Ramos (cell line): ENCODE data around the gene TGFBR1.

Experiments
- in situ Hi-C: fragments of 300-500 bp; cut with MboI; formaldehyde crosslinking; loops from one replicate; pipeline ENCODE4 v1.14.3; 2022; ENCODE audit warnings: low sequenced_read_pairs; ENCODE audit not compliant: unreplicated experiment

TGFBR1 gene

GRCh38 chr9:99105152-99106043, 485 bp downstream of the TGFBR1 start:
- in situ Hi-C loops, result no loop called here

- in situ Hi-C loops, result no loop called here
Measured at GRCh38 chr9:99106044-99106375, 1.1 kb downstream of the TGFBR1 start.

GRCh38 chr9:99107421-99107820, 2.5 kb downstream of the TGFBR1 start:
- in situ Hi-C loops, result no loop called here

GRCh38 chr9:99108131-99108530, 3.2 kb downstream of the TGFBR1 start:
- in situ Hi-C loops, result no loop called here

GRCh38 chr9:99109522-99109921, 4.6 kb downstream of the TGFBR1 start:
- in situ Hi-C loops, result no loop called here

- in situ Hi-C loops, result no loop called here
Measured at GRCh38 chr9:99112750-99113413, 8.0 kb downstream of the TGFBR1 start.

GRCh38 chr9:99113414-99114048, 8.6 kb downstream of the TGFBR1 start:
- in situ Hi-C loops, result no loop called here

- in situ Hi-C loops, result no loop called here
Measured at GRCh38 chr9:99114049-99114440, 9.1 kb downstream of the TGFBR1 start.

- in situ Hi-C loops, result no loop called here
Measured at GRCh38 chr9:99114846-99115500, 10.1 kb downstream of the TGFBR1 start.

- in situ Hi-C loops, result no loop called here
Measured at GRCh38 chr9:99116003-99116411, 11.1 kb downstream of the TGFBR1 start.

- in situ Hi-C loops, result no loop called here
Measured at GRCh38 chr9:99118782-99119466, 14.0 kb downstream of the TGFBR1 start.

GRCh38 chr9:99119976-99120655, 15.2 kb downstream of the TGFBR1 start:
- in situ Hi-C loops, result no loop called here

GRCh38 chr9:99121604-99122003, 16.7 kb downstream of the TGFBR1 start:
- in situ Hi-C loops, result no loop called here

GRCh38 chr9:99124534-99125255, 19.8 kb downstream of the TGFBR1 start:
- in situ Hi-C loops, result loop anchor here (25.0 kb wide), 1 partner anchor 137 kb away; no protein-coding TSS in a partner anchor

GRCh38 chr9:99125446-99125845, 20.5 kb downstream of the TGFBR1 start:
- in situ Hi-C loops, result loop anchor here (25.0 kb wide), 1 partner anchor 138 kb away; no protein-coding TSS in a partner anchor

GRCh38 chr9:99126312-99126711, 21.4 kb downstream of the TGFBR1 start:
- in situ Hi-C loops, result loop anchor here (25.0 kb wide), 1 partner anchor 139 kb away; no protein-coding TSS in a partner anchor

GRCh38 chr9:99127356-99128132, 22.6 kb downstream of the TGFBR1 start:
- in situ Hi-C loops, result loop anchor here (25.0 kb wide), 1 partner anchor 140 kb away; no protein-coding TSS in a partner anchor

GRCh38 chr9:99128133-99128406, 23.2 kb downstream of the TGFBR1 start:
- in situ Hi-C loops, result loop anchor here (25.0 kb wide), 1 partner anchor 141 kb away; no protein-coding TSS in a partner anchor
